HL-60 (cell line): Measurements from ENCODE around the gene PHLDA1.

ENCODE experiments used
- DNase-seq, 2 experiments: peaks; one replicate each; pipeline ENCODE4 v3.0.0-alpha.2; 2010 to 2020; ENCODE audit warnings: low read depth in 1 of 2, low spot score in 1 of 2
- H3K27ac ChIP-seq: fragments of 250-450 bp; sonication (Bioruptor Pico); replicated peaks from 2 replicates; pipeline ENCODE4 v1.5.1; 2020; ENCODE audit warnings: mild to moderate bottlenecking, moderate library complexity
- H3K27me3 ChIP-seq: fragments of 250-450 bp; sonication (Bioruptor Pico); 2 replicates; pipeline ENCODE4 v1.5.1; 2021; ENCODE audit warnings: mild to moderate bottlenecking, moderate library complexity; ENCODE audit not compliant: insufficient read depth, poor library complexity, severe bottlenecking
- H3K4me3 ChIP-seq: replicated peaks from 2 replicates; pipeline ENCODE4 v1.5.1; 2011; ENCODE audit warnings: mild to moderate bottlenecking, control low read depth, low read length; ENCODE audit not compliant: insufficient read depth
- GABPA ChIP-seq: IDR thresholded peaks from 2 replicates; pipeline ENCODE4 v1.6.1; 2012; ENCODE audit warnings: low read depth
- POLR2AphosphoS5 ChIP-seq: IDR thresholded peaks from 2 replicates; pipeline ENCODE4 v1.6.1; 2012; ENCODE audit warnings: low read depth
- SPI1 ChIP-seq: IDR thresholded peaks from 2 replicates; pipeline ENCODE4 v1.6.1; 2012; ENCODE audit warnings: low read depth, mild to moderate bottlenecking, borderline replicate concordance
- TF ChIP-seq, protein P1 (sequence below): IDR thresholded peaks from one replicate; pipeline ENCODE4 v1.5.1; 2011; ENCODE audit warnings: low read length, control low read depth, inconsistent platforms; ENCODE audit not compliant: insufficient read depth
- TF ChIP-seq, protein P2 (sequence below): IDR thresholded peaks from 2 replicates; pipeline ENCODE4 v1.6.1; 2012; ENCODE audit warnings: low read depth; ENCODE audit not compliant: insufficient replicate concordance

Gene PHLDA1

DNA sequence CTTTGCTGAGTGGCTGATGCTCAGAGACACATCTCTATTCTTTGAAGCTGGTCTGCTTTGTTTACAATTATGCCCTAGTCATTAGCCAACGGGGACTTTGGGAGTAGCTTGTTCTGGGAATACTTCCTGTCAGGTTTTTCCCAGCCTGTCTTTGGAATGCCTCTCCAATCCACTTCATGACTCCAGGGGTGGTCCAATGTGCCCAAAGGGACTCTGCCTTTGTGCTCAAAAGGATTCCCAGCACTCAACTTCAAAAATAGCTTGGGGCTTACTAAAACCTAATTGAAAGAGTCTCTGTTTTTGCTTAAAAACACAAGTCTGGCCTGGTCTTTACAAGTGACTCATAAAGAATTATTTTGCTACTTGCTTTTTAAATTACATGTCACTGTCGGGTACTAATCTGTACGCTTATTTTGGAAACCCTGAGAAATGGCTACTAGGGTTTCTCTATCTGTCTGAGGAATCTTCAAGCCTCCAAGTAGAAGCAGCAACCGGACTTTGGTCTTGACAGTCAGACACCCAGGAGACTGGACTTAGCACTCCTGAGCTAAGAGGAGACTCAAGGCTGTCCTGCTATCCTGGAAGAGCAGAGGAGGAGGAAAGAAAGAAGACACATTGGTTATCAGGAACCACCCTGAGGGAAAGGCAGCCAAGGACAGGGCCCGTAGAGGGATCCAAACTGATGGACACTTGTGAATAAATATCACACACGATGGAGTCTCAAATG is 20.7 kb downstream of the PHLDA1 start:
- no peak overlapping the region for H3K27ac ChIP-seq

GRCh38 chr12:76008428-76008827 is 23.1 kb downstream of the PHLDA1 start:
- H3K27me3 ChIP-seq: no peaks in the 10 kb centered on the region
- TF ChIP-seq SPI1 (no peak), GABPA (no peak), POLR2AphosphoS5 (no peak)
- TF ChIP-seq, protein P1, sequence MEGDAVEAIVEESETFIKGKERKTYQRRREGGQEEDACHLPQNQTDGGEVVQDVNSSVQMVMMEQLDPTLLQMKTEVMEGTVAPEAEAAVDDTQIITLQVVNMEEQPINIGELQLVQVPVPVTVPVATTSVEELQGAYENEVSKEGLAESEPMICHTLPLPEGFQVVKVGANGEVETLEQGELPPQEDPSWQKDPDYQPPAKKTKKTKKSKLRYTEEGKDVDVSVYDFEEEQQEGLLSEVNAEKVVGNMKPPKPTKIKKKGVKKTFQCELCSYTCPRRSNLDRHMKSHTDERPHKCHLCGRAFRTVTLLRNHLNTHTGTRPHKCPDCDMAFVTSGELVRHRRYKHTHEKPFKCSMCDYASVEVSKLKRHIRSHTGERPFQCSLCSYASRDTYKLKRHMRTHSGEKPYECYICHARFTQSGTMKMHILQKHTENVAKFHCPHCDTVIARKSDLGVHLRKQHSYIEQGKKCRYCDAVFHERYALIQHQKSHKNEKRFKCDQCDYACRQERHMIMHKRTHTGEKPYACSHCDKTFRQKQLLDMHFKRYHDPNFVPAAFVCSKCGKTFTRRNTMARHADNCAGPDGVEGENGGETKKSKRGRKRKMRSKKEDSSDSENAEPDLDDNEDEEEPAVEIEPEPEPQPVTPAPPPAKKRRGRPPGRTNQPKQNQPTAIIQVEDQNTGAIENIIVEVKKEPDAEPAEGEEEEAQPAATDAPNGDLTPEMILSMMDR: no peak
- TF ChIP-seq, protein P2, sequence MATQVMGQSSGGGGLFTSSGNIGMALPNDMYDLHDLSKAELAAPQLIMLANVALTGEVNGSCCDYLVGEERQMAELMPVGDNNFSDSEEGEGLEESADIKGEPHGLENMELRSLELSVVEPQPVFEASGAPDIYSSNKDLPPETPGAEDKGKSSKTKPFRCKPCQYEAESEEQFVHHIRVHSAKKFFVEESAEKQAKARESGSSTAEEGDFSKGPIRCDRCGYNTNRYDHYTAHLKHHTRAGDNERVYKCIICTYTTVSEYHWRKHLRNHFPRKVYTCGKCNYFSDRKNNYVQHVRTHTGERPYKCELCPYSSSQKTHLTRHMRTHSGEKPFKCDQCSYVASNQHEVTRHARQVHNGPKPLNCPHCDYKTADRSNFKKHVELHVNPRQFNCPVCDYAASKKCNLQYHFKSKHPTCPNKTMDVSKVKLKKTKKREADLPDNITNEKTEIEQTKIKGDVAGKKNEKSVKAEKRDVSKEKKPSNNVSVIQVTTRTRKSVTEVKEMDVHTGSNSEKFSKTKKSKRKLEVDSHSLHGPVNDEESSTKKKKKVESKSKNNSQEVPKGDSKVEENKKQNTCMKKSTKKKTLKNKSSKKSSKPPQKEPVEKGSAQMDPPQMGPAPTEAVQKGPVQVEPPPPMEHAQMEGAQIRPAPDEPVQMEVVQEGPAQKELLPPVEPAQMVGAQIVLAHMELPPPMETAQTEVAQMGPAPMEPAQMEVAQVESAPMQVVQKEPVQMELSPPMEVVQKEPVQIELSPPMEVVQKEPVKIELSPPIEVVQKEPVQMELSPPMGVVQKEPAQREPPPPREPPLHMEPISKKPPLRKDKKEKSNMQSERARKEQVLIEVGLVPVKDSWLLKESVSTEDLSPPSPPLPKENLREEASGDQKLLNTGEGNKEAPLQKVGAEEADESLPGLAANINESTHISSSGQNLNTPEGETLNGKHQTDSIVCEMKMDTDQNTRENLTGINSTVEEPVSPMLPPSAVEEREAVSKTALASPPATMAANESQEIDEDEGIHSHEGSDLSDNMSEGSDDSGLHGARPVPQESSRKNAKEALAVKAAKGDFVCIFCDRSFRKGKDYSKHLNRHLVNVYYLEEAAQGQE: no peak
- H3K4me3 ChIP-seq: no peak overlapping the region
- DNase-seq: no peak
- no peak overlapping the region for H3K27ac ChIP-seq

More for the DNA sequence above, 20.7 kb downstream of the PHLDA1 start:
- TF ChIP-seq POLR2AphosphoS5: no peak
- TF ChIP-seq, protein P1: no peak
- TF ChIP-seq SPI1: no peak
- TF ChIP-seq, protein P2: no peak
- TF ChIP-seq GABPA: no peak
- Histone ChIP-seq H3K27me3 (no peaks in the 10 kb centered on the region), H3K4me3 (no peak overlapping the region)
- no peak for DNase-seq

- Histone ChIP-seq H3K4me3 (no peak overlapping the region), H3K27me3 (no peaks in the 10 kb centered on the region), H3K27ac (no peak overlapping the region)
- TF ChIP-seq, protein P2: no peak
- TF ChIP-seq, protein P1: no peak
- no peak for TF ChIP-seq SPI1
- no peak for TF ChIP-seq POLR2AphosphoS5
- TF ChIP-seq GABPA: no peak
- no peak for DNase-seq
Observed at GRCh38 chr12:76007640-76008039, 23.9 kb downstream of the PHLDA1 start.
